ENCODE results near the gene UGT1A7.

Gene UGT1A7

DNA sequence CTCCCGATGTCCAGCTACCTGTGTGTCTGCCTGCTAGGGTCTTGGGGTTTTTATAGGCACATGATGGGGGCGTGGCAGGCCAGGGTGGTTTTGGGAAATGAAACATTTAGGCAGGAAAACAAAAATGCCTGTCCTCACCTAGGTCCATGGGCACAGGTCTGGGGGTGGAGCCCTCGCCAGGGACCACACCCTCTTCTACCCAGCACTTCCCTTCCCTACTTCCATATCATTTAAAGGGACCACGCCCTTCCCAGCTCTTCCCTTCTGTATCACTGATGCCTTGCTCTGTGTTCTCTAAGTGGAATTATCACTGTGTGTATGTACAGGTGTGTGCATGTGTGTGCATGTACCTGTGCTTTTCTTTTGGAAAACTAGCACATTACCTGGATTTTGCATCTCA is 84.7 kb downstream of the UGT1A7 start:
- no peak for DNase-seq

DNA sequence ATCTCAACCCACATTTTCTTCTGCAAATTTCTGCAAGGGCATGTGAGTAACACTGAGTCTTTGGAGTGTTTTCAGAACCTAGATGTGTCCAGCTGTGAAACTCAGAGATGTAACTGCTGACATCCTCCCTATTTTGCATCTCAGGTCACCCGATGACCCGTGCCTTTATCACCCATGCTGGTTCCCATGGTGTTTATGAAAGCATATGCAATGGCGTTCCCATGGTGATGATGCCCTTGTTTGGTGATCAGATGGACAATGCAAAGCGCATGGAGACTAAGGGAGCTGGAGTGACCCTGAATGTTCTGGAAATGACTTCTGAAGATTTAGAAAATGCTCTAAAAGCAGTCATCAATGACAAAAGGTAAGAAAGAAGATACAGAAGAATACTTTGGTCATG is 86.4 kb downstream of the UGT1A7 start:
- DNase-seq: peak; percentile 69

DNA sequence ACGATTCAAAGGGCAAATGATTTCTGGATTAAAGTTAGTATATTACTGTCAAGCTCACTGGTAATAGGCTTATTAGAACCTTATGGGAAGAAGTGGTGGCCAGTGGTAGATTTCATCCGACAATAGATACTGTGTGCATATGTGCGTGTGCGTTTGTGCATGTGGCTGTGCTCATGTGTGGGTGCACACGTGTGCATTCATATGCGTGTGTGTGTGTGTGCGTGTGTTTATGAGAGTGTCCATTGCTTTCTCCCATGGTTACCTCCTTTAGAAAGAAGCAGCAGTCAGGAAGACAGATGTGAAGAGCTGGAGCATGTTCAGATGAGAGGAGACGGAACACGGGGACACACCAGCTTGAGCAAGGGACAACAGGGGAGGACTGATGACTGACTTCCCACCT is 87.6 kb downstream of the UGT1A7 start:
- no peak for DNase-seq

DNA sequence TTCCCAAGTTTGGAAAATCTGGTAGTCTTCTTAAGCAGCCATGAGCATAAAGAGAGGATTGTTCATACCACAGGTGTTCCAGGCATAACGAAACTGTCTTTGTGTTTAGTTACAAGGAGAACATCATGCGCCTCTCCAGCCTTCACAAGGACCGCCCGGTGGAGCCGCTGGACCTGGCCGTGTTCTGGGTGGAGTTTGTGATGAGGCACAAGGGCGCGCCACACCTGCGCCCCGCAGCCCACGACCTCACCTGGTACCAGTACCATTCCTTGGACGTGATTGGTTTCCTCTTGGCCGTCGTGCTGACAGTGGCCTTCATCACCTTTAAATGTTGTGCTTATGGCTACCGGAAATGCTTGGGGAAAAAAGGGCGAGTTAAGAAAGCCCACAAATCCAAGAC is 90.5 kb downstream of the UGT1A7 start:
- no peak for DNase-seq

DNA sequence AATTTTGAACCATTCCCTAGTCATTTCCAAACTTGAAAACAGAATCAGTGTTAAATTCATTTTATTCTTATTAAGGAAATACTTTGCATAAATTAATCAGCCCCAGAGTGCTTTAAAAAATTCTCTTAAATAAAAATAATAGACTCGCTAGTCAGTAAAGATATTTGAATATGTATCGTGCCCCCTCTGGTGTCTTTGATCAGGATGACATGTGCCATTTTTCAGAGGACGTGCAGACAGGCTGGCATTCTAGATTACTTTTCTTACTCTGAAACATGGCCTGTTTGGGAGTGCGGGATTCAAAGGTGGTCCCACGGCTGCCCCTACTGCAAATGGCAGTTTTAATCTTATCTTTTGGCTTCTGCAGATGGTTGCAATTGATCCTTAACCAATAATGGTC is 90.9 kb downstream of the UGT1A7 start:
- DNase-seq: no peak

DNA sequence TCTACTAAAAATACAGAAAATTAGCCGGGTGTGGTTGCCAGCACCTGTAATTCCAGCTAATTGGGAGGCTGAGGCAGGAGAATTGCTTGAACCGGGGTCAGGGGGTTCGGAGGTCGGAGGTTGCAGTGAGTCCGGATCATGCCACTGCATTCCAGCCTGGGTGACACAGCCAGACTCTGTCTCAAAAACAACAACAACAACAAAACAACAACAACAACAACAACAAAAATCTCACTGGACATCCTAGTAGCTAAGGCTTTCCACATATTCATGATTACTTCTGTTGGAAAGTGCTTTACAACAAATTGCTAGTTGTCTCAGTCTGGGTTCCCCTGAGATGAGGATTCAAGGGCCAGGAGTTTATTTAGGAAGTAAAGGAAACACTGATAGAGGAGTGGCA is 92.2 kb downstream of the UGT1A7 start:
- no peak for DNase-seq

DNA sequence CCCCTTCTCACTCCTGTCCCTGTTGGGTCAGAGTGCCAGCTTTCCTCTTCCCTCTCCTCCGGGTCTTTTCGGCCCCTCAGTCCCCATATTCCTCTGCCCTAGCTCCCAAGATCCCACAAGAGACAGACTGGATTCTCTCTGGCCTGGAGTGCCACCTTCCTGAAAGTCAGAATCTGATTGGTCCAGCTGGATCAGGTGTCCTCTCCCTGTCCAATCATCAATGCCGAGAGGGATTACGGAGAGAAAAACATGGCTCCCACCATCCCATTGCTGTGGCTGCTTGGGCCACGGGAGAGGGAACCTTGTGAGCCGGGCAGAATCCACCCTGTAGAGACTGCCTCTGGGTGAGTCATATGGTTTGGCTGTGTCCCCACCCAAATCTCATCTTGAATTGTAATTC is 93.7 kb downstream of the UGT1A7 start:
- no peak for DNase-seq

DNA sequence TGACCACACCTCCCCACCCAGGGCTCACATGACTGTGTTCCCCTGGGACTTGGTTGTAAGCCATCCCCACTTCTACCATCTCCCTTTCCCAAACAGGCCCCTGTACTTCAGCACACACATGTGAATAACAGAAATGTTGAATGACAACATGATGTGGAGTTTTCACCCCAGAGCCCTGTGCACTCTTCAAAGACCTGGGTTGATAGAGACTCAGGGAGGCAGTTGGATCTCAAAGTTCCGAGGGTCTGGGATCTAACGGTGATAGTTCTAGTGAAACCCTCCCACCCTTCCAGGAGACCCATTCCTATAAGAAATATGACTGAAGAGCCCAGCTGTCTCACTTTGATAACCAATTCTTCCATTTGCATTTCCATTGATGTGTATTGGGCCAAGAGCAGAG is 96.3 kb downstream of the UGT1A7 start, which contains the start of gene MROH2A:
TSS of gene MROH2A (plus strand) at position 301 of the 400 bp plus-strand sequence. CDS start 1,029 bp downstream, outside the sequence.
- no peak for DNase-seq

DNA sequence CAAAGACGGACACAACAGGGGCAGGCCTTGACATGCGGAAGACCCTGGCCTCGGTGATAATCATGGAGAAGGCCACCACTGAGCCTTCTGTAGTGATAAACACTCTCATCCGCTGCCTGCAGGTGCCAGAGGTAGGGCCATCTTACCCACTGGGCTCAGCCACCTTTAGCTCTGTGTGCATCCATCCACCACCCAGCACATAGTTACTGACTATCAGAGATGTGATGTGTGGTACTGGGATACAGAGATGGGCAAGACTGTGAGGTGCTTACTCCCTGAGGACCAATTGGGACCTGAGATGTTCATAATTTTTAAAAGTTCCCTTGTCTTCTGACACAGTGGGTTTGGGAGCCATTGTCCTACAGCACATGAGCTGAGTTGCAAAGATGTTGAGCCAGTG is 98.0 kb downstream of the UGT1A7 start:
- no peak for DNase-seq

DNA sequence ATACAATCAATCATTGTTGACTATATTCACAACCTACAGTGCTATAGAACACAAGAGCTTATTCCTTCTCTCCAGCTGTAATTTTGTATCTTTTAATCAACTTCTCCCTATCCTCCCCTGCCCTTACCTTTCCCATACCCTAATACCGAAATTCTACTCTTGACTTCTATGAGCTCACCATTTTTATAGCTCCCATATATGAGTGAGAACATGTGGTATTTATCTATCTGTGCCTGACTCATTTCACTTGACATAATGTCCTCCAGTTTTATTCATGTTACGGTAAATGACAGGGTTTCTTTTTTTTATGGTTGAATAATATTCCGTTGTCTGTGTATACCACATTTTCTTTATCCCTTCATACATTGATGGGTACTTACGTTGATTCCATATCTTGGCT is 99.1 kb downstream of the UGT1A7 start:
- no peak for DNase-seq

DNA sequence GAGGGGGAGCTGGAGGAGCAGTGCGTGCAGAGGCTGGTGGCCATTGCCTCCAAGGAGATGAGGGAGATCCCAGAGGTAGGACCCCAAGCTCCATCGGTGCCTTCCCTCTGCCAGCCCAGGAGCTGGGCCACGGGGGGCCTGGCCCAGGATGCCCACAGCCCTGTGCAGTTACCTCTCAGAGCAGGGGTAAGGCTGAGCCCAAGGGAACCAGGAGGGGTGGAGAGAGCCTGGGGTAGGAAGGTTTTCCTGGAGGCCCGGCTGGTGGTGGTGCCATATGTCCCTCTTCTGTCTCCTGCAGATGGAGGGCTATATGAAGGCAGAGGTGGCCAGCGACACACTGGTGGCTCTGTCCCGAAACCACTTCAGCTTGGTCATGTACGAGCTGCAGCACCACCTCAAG is 107.9 kb downstream of the UGT1A7 start:
- DNase-seq: no peak

DNA sequence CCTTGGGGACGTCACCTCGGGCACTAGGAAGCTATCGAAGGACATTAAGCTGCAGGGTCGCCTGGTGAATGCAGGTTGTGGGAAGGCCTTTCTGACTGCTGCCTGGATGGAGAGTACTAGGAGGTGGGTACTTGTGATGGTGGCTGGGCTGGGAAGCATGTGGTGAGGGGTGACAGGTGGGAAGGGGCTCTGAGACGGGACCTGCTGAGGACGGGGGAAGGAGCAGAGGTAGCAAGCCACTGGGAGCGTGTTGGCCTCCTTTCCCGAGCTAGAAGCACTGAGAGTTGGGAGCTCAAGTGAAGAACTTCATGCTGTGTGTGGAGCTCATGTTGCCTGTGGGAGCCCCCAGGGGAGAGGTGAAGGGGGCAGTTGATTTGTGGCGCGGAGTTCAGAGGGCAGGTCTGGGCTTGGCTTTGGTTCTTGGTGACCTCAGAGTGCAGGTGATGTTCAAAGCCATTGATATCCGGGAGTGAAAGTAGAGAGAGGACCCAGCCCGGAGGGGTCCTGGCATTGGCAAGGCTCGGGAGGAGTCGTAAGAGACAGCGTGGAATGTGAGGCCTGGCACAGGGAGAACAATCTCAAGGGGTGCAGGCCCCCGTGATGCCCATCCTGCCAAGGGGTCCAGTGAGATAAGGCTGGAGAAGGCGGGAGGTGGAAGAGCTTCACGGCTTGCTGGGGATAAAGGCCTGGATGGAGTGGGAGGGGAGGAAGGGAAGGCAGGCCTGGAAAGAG is 109.6 kb downstream of the UGT1A7 start:
- DNase-seq: no peak

DNA sequence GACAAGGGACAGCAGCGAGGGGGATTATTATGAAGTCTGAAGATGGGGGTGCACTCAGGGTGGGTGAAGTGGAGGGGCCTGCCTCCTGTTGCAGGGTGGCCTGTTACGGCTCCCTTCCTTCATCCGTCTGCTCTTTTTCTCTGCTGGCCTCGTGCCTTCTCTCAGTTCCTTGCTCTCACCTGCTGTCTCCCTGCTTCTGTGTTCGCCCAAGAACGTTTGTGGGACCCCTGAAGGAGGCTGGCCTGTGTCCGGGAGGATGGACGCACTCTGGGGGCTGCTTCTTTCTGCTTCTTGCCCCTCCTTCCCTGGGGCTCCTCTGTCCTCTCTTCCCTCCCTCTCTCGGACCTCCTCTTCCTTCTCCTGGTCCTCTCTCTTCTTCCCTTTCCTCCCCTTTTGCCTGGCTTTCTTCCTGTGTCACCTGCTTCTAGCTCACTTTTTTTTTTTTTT is 110.2 kb downstream of the UGT1A7 start:
- no peak for DNase-seq

DNA sequence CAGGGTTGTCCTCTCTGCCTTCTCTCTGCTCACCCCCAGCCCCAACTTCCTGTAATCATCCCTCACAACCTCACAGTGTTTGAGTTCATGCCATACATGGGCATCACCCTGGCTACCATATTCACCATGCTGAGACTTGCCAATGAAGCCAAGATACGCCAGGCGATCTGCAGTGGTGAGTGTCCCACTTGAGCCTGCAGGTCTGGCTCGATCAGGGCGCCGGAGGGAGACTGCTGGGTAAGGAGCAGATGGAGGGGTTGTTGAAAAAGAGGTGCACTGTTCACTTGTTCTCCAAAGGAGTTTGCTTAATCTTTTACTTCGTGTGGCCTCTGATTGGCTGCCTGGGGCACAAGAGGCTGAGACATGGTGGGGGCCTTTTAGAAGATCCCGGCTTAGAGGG is 111.0 kb downstream of the UGT1A7 start:
- DNase-seq: no peak

DNA sequence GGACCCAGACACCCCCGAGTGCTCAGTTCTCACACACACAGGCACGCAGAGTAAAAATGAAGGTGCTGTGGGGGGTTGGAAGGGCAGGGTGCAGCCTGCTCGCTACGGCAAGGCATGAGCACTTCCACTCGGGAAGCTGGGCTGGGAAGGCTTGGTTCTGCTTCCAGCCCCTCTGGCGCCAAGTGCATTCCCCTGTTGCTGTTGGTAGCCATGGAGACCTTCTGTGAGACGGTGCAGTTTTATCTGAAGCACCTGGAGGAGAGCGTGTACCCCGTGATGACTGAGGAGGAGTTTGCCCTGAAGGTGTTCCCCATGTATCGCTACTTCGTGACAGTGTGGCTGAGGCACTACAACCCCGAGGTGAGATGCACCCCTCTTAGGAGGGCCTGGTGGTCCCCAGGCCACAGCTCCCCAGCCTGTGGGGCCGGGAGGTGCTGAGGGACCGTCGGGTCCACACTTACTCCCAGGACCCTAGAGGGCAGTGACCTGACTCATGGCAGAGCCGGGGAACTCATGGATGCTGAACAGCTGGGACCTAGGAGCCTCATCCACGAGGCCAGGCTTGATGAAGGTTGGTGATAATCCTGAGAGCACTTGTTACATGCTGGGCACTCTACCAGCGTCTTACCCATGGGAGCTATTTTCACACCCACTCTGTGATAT is 111.9 kb downstream of the UGT1A7 start:
- no peak for DNase-seq

DNA sequence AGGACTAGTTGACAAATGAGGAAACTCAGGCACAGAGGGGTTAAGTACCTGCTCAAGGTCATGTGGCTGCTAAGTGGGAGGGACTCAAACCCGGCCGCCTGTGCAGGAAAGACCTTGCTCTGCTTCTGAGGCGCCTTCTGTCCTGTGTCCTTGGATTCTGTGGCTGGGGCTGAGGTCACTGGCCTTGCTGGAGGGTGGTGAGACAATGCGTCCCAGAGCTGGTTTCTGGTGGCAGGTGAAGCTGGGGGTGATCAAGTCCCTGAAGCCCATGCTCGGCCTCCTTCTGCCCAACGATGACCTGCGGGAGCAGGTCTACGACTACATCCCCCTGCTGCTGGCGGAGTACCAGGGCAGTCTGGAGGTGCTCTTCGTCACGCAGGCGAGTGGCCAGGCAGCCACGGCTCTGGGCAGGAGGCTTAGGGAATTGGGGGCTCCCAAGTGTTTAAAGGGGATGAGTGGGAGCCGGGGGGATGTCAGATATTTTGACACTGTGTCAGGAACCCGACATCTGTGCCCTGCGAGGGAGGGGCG is 112.5 kb downstream of the UGT1A7 start:
- no peak for DNase-seq

DNA sequence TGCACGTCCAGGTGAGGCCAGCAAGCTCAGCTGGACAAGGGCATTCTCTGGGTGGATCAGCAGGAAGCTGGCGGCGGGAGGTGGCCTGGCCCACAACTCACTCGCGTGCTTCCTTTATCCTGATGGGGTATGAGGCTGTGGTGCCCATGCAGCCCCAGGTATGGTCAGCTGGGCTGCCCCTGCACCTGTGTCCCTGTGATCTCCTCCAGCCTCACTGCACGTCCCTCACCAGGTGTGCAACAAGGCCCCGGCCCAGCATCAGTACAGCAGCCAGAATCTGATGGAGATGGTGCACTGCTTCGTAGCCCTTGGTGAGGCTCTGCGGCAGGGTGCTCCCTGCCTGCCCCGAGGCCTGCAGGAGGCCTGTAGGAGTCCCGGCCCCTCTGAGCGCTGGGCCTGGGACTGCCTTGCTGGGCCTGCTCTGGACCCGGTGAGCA is 114.1 kb downstream of the UGT1A7 start:
- DNase-seq: no peak

DNA sequence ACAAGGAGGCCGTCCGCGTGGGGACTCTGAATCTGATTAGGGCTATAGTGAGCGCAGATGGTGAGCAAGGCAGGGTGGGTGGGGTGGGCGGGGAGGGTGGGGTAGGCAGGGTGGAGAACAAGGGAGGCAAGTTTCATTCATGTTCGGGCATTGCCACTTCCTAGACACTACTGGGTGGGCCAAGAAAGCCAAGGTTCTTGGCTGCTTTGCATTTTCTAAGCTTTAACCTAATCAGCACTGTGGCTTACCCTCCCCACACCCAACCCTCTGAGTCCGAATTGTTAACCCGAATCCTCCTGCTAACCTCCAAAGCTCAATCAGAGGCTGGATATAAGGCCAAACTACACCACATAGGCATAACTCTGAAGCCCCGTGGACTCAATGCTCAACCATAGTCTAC is 114.6 kb downstream of the UGT1A7 start:
- DNase-seq: no peak

DNA sequence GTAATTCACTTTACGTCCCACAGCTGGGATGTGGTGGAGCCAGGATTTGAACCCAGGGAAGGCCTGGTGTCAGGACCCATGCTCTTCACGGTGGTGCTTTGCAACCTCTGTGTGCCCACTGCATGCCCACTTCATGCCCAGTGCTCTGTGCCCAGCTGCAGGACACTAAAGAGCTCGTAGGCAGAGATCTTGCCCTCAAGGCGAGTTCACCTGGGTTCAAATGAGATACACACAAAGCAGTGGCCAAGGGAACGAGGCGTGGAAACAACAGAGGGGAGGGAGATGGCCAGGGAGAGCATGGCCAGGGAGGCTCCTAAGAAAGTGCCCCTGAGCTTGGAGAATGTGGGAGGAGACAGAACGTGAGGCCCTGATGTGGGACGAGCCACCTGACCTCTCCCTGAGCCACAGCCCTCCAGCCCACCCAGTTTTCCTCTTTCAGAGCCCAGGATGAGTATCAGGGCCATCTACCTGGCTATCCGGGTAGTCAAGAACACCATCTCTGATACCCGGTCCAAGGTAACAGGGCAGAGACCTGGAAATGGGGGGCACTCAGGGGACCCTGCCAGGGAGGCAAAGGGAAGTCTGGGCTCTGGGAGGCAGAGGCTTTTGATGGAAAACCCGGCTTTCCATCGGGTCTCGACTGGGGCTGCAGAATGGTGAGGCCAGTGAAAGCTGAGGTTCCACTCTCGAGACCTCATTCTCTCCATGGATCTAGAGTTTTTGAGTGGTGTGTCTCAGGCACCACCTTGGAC is 116.8 kb downstream of the UGT1A7 start:
- DNase-seq: no peak

DNA sequence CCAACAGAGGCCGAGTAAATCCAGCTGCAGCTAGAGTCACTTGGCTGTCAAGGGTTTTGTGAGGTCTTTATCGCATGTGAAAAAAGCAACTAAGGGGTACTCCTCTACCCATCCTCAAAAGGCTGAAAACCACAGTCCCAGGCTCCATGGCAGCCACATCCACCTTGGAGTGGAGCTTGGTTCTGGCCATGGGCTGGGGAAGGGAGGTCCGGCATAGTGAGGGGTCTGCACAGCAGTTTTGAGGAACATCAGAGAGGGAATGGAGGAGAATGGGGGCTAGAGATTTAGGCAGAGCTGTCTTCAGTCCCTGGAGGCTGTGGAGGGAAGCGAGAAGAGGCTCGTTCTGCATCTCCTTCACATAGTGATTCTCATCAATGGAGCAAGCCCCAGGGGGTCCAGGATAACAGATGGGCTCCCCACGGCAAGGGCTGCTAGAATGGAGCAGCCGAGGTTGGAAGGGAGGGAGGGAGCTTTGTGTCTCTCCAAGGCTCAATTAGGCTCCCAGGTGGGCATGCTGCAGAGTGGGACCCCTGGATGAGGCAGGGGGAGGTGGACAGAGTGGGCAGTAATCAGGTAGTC is 117.5 kb downstream of the UGT1A7 start:
- DNase-seq: peak; percentile 7

DNA sequence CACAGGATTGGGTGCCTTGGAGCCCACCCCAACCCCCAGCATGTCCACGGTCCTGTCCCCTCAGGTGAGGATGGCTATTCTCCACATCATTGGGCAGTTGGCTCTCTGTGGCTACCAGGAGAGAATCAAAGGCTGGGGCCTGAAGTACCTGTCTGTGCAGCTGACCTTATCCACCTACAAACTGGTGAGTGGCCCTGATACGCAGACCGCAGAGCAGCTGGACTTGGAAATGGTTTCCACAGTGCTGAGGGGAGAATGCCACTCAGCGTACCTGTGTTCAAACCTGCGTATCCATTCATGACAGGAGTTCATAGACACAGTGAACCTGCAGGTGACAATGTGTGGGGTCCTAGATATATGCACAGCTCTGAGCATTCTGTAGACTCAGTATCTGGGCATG is 118.0 kb downstream of the UGT1A7 start:
- no peak for DNase-seq

DNA sequence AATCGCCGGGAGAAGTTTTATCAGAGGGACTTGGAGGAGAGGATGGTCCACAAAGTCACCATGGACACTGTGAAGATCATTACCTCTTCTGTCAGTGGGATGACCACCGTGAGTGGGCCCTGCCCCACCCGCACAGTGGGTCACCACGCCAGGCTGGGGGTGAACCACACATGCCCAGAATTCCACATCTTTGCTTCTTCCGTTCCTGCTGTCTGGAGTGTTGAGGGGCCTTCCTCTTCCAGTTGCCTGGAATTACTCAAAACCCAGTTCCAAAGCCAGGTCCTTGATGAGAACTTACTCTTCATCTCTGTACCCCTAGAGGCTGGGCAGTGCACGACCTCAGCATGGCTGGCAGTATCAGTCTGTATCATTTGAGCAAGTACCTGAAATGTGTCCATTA is 118.5 kb downstream of the UGT1A7 start:
- DNase-seq: no peak
